Peyer's patch (tissue), 4 donors: ENCODE results near the gene MSANTD3.

Source experiments
- CTCF ChIP-seq, 6 experiments: fragments of 450-650 bp in 4 of 6; fragments of 200-600 bp in 2 of 6; sonication (generic) in 1 of 6; IDR thresholded peaks; one replicate each; pipeline ENCODE4 v1.5.1; 2017 to 2019; ENCODE audit warnings: antibody characterized with exemption in 6 of 6, mild to moderate bottlenecking in 3 of 6, moderate library complexity in 1 of 6
- POLR2A ChIP-seq, 2 donors: fragments of 450-650 bp; IDR thresholded peaks; one replicate each; pipeline ENCODE4 v1.5.1; 2017; ENCODE audit warnings: antibody characterized with exemption in 2 of 2, mild to moderate bottlenecking in 2 of 2, moderate library complexity in 2 of 2

DNA sequence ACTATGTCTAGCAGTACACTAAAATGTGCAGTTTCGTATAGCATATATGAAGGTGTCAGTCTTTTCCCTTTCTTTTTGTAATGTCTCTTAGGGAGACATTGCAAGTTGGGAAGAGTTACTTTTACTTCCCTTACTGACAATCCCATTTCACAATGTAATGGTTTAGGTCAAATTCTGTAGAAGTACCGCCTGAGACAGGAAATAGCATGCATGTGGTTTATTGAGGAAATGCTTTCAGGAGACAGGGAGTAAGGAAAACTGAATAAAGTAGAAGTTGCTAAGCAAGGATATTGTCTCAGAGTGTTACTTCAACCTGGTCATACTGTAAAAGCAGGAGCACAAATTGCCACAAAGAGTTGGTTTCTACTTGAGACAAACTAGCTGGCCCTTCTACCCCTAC, 32.1 kb upstream of the MSANTD3 start:
- no peak for TF ChIP-seq POLR2A (IDR thresholded peaks at IDR 0.05)
- no peak for TF ChIP-seq CTCF (IDR thresholded peaks at IDR 0.05)
